Measurements from ENCODE around the gene FAAP100. TPM values are rescaled to one million over a fixed set of nuclear protein-coding genes. Genes with fewer than 3 reads are reported as not detected.
A peak's percentile ranks its signal among the peaks of the same experiment; 100 is the strongest.

Gene FAAP100
- polyA plus RNA-seq, 3 donors, result 16.5 to 34.0 (median 27.0) TPM

- no peak for DNase-seq (ENCODE audit: extremely low read depth in 1 of 11, low read depth in 9 of 11, low spot score in 4 of 11)
These were observed 8.4 kb downstream of the FAAP100 start for GRCh38 chr17:81543756-81544155.

DNA sequence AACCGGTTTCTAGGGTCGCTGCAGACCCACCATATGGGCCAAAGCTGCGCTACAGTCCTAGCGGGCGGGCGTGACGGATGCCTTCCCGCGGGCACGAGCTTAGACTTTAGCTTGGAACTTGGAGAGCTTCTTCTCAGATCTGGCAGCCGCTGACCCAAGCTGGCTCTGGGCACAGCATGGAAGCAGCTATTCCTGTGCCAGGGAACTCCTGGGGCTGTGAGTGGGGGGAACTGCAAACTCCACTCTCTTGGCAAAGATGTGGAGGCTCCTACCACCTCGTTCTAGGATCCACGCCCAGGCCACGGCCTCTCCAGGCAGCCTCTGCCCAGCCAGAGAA is 8.8 kb downstream of the FAAP100 start:
- no peak for DNase-seq (ENCODE audit: extremely low read depth in 1 of 11, low read depth in 9 of 11, low spot score in 4 of 11)

DNA sequence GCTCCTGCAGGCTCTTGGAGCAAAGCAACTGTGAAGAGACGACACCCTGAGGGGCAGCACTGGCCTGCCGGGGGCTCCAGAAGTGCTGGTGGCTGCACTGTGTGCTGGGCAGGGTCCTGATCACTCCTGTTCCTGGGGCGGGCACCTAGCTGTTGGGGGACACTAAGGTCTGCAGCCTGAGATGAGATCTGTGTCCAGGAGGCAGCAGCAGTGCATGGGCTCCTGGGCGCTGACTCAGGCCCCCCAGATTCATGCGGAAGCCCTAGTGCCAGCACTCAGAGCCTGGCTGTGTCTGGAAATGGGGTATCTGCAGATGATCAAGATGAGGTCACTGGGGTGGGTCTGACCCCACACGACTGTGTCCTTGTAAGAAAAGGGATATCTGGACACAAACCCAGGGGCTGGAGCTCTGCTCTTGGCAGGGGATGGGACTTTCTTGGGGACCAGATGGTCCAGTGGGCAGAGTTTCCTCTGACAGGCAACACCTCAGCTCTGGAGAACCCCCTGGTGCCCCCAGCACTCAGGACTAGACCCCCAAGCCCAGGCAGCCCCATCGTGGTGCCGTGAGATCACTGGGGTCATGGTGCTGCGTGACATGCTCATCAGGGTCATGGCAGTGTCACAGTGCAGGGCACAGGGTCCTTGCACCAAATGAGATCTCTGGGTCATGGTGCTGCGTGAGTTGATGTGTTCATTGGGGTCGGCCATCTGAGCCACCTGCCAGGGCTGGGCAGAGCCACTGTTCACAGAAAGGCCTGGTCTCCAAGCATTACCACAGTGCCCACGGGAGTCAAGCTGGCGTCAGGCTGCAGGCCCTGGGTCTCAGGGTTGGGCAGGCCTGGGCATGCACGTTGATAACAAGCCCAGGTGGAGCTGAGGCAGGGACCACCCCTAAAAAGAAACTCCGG is 9.5 kb downstream of the FAAP100 start:
- DNase-seq (ENCODE audit: extremely low read depth in 1 of 11, low read depth in 9 of 11, low spot score in 4 of 11), result no peak

- DNase-seq (ENCODE audit: extremely low read depth in 1 of 11, low read depth in 9 of 11, low spot score in 4 of 11), result no peak
These were observed 11.0 kb downstream of the FAAP100 start for GRCh38 chr17:81541123-81541522.

GRCh38 chr17:81540676-81541027 is 11.5 kb downstream of the FAAP100 start:
- no peak for DNase-seq (ENCODE audit: extremely low read depth in 1 of 11, low read depth in 9 of 11, low spot score in 4 of 11)

- no peak for DNase-seq (ENCODE audit: extremely low read depth in 1 of 11, low read depth in 9 of 11, low spot score in 4 of 11)
These were observed 12.0 kb downstream of the FAAP100 start for GRCh38 chr17:81539961-81540675.

GRCh38 chr17:81539571-81539900 is 12.6 kb downstream of the FAAP100 start:
- no peak for DNase-seq (ENCODE audit: extremely low read depth in 1 of 11, low read depth in 9 of 11, low spot score in 4 of 11)

- no peak for DNase-seq (ENCODE audit: extremely low read depth in 1 of 11, low read depth in 9 of 11, low spot score in 4 of 11)
These were observed 13.2 kb downstream of the FAAP100 start for GRCh38 chr17:81538651-81539570.

- no peak for DNase-seq (ENCODE audit: extremely low read depth in 1 of 11, low read depth in 9 of 11, low spot score in 4 of 11)
These were observed 14.1 kb downstream of the FAAP100 start for GRCh38 chr17:81537856-81538555.

DNA sequence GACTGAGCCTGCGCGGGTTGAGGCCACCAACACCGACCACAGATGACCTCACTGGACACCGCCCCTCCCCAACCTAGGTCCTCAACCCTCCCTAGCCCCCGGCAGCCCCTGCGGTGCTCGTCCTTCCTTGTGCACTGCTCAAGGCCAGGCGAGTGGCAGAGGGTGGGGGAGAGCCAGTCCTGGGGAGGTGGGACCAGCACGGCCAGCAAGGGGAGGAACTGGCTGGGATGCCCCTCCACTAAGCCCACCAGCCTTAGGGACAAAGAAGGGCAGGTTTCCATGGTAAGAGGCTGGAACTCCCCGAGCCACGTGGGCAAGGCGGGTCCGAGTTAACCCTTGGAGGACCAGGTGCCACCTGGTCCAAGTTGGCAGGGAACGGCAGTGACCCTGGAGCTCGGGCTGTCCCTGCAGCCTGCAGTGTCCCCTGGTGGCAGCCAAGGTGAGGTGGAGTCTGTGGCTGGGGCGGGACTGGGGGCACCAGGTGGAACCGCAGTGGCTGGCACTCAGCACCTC is 14.8 kb downstream of the FAAP100 start:
- peak in 1 of 11 donors; percentile 75 for DNase-seq (ENCODE audit: extremely low read depth in 1 of 11, low read depth in 9 of 11, low spot score in 4 of 11)

DNA sequence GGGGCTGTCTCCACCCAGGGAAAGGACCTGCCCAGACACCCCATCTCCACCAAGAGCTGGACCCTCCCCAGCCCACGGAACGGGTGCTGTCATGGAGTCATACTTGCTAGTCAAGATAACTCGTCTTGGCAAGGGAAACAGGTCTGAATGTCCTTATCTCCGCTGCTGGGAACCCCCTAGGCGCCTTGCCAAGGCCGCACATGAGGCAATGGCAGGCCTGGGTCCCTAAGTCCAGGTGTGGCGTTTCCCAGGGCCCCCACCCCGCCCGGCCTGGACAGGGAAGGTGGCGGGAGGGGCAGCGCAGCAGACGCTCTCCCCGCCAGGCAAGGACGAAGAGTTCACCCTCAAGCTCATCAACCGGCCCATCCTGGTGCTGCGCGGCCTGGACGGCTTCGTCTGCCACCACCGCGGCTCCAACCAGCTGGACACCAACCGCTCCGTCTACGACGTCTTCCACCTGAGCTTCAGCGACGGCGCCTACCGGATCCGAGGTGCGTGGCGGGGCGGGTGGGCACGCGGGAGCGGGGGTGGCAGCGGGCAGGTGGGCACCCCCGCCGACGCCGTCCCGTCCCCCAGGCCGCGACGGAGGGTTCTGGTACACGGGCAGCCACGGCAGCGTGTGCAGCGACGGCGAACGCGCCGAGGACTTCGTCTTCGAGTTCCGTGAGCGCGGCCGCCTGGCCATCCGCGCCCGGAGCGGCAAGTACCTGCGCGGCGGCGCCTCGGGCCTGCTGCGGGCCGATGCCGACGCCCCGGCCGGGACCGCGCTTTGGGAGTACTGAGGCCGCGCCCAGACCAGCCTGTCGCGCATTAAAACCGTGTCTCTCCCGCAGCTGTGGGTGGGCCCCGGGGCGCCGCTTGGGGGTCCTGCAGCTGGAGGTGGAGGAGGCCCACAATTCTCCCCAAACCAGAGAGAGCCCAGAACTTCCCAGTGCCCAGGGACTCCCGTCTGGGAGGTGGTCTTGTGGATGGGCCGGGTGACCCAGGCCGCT is 15.6 kb downstream of the FAAP100 start:
- DNase-seq (ENCODE audit: extremely low read depth in 1 of 11, low read depth in 9 of 11, low spot score in 4 of 11), result no peak

GRCh38 chr17:81535480-81536298 is 16.5 kb downstream of the FAAP100 start:
- no peak for DNase-seq (ENCODE audit: extremely low read depth in 1 of 11, low read depth in 9 of 11, low spot score in 4 of 11)

GRCh38 chr17:81535007-81535328 is 17.2 kb downstream of the FAAP100 start:
- no peak for DNase-seq (ENCODE audit: extremely low read depth in 1 of 11, low read depth in 9 of 11, low spot score in 4 of 11)

DNA sequence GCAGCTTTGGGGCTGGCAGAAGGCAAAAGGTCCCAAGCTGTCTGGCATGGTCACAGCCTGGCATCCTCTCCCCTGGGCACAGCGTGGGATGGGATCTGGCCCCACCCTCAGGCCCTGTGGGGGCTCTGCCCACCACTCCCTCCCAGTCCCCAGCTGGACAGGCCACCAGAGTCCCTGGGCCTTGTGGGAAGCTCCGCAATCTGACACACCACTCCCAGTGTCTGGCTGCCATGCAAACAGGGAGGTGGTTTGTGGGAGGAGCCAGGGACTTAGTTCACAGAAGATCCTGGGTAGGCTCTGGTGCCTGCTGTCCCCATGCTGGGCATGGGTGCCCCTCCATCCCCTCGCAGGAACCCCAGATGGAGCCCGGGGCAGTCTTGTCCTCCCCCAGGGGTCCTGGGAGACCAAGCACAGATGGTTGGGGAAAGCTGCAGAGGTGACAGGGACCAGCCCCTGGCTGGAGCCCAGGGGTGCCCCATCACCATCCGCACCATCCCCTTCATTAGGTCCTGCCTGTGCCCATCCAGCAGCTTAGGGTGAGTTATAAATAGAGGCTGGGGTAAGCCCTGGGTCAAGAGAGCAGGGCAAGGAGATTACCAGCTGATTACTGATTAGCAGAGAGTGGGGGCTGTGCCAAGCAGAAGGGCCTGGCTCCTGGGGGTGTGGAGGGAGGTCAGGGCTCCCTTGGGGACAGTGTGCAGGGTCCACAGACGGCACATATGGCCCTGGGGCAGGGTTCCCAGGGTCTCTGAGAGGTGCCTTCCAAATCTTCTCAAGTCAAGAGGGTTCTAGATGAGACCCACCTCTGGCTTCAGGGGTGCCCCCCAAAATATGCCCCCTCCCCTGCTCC is 17.8 kb downstream of the FAAP100 start:
- DNase-seq (ENCODE audit: extremely low read depth in 1 of 11, low read depth in 9 of 11, low spot score in 4 of 11), result no peak

GRCh38 chr17:81533339-81534141 is 18.6 kb downstream of the FAAP100 start:
- DNase-seq (ENCODE audit: extremely low read depth in 1 of 11, low read depth in 9 of 11, low spot score in 4 of 11), result no peak
